ENCODE measurements around the gene OR52K2.

OR52K2 gene

GRCh38 chr11:4436411-4436810, 12.7 kb upstream of the OR52K2 start:
- Histone ChIP-seq H3K4me3 (replicated peaks; ENCODE audit: insufficient read depth, low read length) (no peak overlapping the region), H3K27me3 (ENCODE audit: insufficient read depth, poor library complexity, severe bottlenecking) (no peaks in the 10 kb centered on the region), H3K27ac (replicated peaks) (peak overlapping the region; percentile 57)
- TF ChIP-seq REST (IDR thresholded peaks at IDR 0.05; ENCODE audit: insufficient replicate concordance, low read depth) (no peak), SPI1 (IDR thresholded peaks at IDR 0.05; ENCODE audit: borderline replicate concordance, low read depth) (peak; percentile 82), CTCF (IDR thresholded peaks at IDR 0.05; ENCODE audit: insufficient read depth, low read length) (no peak)
- DNase-seq (ENCODE audit: low read depth in 1 of 2, low spot score in 1 of 2): peak in 1 of 2 experiments; percentile 48

- DNase-seq (ENCODE audit: low read depth in 1 of 2, low spot score in 1 of 2): peak; percentile 86 to 91
- Histone ChIP-seq H3K4me3 (replicated peaks; ENCODE audit: insufficient read depth, low read length) (no peak overlapping the region), H3K27me3 (ENCODE audit: insufficient read depth, poor library complexity, severe bottlenecking) (no peaks in the 10 kb centered on the region), H3K27ac (replicated peaks) (peak overlapping the region; percentile 74)
- TF ChIP-seq SPI1 (IDR thresholded peaks at IDR 0.05; ENCODE audit: borderline replicate concordance, low read depth): peak; percentile 66; the same call in 1 of the 2 replicates
- no peak for TF ChIP-seq GABPA (IDR thresholded peaks at IDR 0.05; ENCODE audit: low read depth)
- no peak for TF ChIP-seq CTCF (IDR thresholded peaks at IDR 0.05; ENCODE audit: insufficient read depth, low read length)
- TF ChIP-seq REST (IDR thresholded peaks at IDR 0.05; ENCODE audit: insufficient replicate concordance, low read depth): no peak
- TF ChIP-seq POLR2AphosphoS5 (IDR thresholded peaks at IDR 0.05; ENCODE audit: low read depth): peak; percentile 71; the same call in 1 of the 2 replicates
Observed at GRCh38 chr11:4441515-4441914, 7.6 kb upstream of the OR52K2 start.

GRCh38 chr11:4443232-4443891, 5.7 kb upstream of the OR52K2 start:
- Histone ChIP-seq H3K4me3 (replicated peaks; ENCODE audit: insufficient read depth, low read length) (no peak overlapping the region), H3K27me3 (ENCODE audit: insufficient read depth, poor library complexity, severe bottlenecking) (no peaks in the 10 kb centered on the region), H3K27ac (replicated peaks) (peak overlapping the region; percentile 74)
- no peak for TF ChIP-seq GABPA (IDR thresholded peaks at IDR 0.05; ENCODE audit: low read depth)
- no peak for TF ChIP-seq REST (IDR thresholded peaks at IDR 0.05; ENCODE audit: insufficient replicate concordance, low read depth)
- no peak for TF ChIP-seq POLR2AphosphoS5 (IDR thresholded peaks at IDR 0.05; ENCODE audit: low read depth)
- TF ChIP-seq CTCF (IDR thresholded peaks at IDR 0.05; ENCODE audit: insufficient read depth, low read length): no peak
- no peak for TF ChIP-seq SPI1 (IDR thresholded peaks at IDR 0.05; ENCODE audit: borderline replicate concordance, low read depth)
- DNase-seq (ENCODE audit: low read depth in 1 of 2, low spot score in 1 of 2): no peak

Data from HL-60 (cell line).